ENCODE data around the gene MYBBP1A. TPM values are rescaled to one million over a fixed set of nuclear protein-coding genes. Genes with fewer than 3 reads are reported as not detected.

MYBBP1A gene
- total RNA-seq, 6 experiments from 2014 or later = 16.3 to 32.0 (median 23.7) TPM

DNA sequence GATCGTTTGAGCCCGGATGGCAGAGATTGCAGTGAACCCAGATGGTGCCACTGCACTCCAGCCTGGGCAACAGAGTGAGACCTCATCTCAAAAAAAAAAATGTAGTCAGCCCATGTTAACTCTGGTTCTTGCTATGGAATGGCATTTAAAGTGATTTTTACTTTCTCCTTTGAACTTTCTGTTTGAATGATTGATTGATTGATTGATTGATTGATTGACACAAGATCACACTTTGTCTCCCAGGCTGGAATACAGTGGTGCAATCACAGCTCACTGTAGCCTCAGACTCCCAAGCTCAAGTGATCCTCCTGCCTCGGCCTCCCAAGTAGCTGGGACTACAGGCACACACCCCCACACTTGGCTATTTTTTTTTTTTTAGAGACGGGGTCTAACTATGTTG is 46.1 kb upstream of the MYBBP1A start:
- H3K27me3 ChIP-seq = no peaks in the 10 kb centered on the region
- WGBS (ENCODE audit: insufficient coverage, low coverage, low lambda C conversion rate, missing lambda C conversion rate) = 80% methylated on average over 2 of the region's 4 CpGs
- no peak overlapping the region for H3K4me3 ChIP-seq
- TF ChIP-seq, protein P1, sequence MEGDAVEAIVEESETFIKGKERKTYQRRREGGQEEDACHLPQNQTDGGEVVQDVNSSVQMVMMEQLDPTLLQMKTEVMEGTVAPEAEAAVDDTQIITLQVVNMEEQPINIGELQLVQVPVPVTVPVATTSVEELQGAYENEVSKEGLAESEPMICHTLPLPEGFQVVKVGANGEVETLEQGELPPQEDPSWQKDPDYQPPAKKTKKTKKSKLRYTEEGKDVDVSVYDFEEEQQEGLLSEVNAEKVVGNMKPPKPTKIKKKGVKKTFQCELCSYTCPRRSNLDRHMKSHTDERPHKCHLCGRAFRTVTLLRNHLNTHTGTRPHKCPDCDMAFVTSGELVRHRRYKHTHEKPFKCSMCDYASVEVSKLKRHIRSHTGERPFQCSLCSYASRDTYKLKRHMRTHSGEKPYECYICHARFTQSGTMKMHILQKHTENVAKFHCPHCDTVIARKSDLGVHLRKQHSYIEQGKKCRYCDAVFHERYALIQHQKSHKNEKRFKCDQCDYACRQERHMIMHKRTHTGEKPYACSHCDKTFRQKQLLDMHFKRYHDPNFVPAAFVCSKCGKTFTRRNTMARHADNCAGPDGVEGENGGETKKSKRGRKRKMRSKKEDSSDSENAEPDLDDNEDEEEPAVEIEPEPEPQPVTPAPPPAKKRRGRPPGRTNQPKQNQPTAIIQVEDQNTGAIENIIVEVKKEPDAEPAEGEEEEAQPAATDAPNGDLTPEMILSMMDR (IDR thresholded peaks at IDR 0.05) = no peak
- no peak for TF ChIP-seq POLR2A (IDR thresholded peaks at IDR 0.05)
- H3K27ac ChIP-seq = no peak overlapping the region
- no peak for ATAC-seq
- H3K9me3 ChIP-seq = no peaks in the 10 kb centered on the region
- no peaks in the 10 kb centered on the region for H3K4me1 ChIP-seq
- intact Hi-C loops (cut with DNase I) = no loop called here
- no peaks in the 10 kb centered on the region for H3K36me3 ChIP-seq
- DNase-seq = no peak

DNA sequence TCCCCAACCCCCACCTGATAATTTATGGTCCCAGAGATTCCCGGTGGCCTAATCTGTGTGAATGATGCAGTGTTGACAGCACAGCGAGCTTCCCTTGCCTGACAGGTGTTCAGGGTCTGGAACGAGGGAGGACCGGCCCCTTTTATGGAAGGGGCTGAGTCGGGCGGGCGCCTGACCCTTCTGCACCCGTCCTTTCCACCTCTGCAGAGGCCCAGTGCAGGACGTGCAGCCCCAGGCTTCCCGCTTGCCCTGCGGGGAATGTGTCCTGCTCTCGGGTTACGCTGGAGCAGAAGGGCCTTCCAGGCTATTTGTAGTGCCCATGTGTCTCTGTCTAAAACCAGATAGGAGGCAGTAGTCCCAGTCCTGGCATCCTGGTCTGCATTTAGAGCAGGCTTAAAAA is 45.4 kb upstream of the MYBBP1A start:
- intact Hi-C loops (cut with DNase I) = no loop called here
- WGBS (ENCODE audit: insufficient coverage, low coverage, low lambda C conversion rate, missing lambda C conversion rate) = no CpG with 5 or more reads among the region's 13 CpGs
- Histone ChIP-seq H3K4me1 (no peaks in the 10 kb centered on the region), H3K36me3 (no peaks in the 10 kb centered on the region), H3K27me3 (no peaks in the 10 kb centered on the region), H3K9me3 (no peaks in the 10 kb centered on the region), H3K4me3 (no peak overlapping the region), H3K27ac (no peak overlapping the region)
- DNase-seq (no peak), ATAC-seq (no peak)
- TF ChIP-seq POLR2A (IDR thresholded peaks at IDR 0.05) = no peak
- TF ChIP-seq, protein P1 (IDR thresholded peaks at IDR 0.05) = no peak

DNA sequence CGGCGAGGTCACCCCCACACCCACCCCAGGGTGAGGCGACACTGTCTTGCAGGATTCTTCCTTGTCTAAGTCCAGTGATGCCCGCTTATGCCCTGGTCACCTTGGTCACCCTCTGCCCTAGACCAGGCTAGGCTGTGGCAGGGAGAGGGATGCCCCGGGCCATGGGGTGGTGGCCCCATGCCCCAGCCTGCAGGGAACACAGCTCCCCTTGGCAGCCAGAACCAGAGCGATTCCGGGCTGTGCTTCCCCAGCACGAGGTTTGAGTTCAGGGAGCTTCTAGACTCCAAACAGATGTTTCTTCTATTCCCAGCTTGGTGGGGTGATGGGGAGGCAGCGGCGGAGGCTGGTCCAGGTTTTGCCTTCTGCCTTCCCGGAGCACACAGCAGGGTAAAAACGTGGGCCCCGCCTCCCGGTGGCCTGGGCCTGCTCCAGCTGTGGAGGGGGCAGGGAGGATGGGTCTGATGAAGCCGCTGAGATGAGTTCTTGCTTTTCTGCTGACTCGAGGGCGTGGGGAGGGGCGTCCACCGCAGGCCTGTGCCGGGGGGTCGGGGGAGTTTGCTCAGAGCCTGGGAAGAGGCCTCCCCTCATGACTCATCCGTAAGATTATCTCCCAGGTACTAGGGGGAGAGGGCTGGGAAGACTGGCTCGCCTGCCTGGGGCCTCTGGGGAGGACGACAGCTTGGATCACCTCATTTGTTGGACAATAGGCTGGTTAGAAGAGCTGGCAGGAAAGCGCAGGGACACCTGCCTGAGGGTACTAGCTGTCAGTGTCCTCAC is 44.5 kb upstream of the MYBBP1A start:
- TF ChIP-seq, protein P1 (IDR thresholded peaks at IDR 0.05) = no peak
- TF ChIP-seq POLR2A (IDR thresholded peaks at IDR 0.05) = no peak
- ATAC-seq (peak in 1 of 4 donors; percentile 12), DNase-seq (no peak)
- intact Hi-C loops (cut with DNase I) = no loop called here
- Histone ChIP-seq H3K27ac (no peak overlapping the region), H3K36me3 (no peaks in the 10 kb centered on the region), H3K4me1 (no peaks in the 10 kb centered on the region), H3K27me3 (no peaks in the 10 kb centered on the region), H3K9me3 (no peaks in the 10 kb centered on the region), H3K4me3 (no peak overlapping the region)
- WGBS (ENCODE audit: insufficient coverage, low coverage, low lambda C conversion rate, missing lambda C conversion rate) = 24% methylated on average over 10 of the region's 25 CpGs

DNA sequence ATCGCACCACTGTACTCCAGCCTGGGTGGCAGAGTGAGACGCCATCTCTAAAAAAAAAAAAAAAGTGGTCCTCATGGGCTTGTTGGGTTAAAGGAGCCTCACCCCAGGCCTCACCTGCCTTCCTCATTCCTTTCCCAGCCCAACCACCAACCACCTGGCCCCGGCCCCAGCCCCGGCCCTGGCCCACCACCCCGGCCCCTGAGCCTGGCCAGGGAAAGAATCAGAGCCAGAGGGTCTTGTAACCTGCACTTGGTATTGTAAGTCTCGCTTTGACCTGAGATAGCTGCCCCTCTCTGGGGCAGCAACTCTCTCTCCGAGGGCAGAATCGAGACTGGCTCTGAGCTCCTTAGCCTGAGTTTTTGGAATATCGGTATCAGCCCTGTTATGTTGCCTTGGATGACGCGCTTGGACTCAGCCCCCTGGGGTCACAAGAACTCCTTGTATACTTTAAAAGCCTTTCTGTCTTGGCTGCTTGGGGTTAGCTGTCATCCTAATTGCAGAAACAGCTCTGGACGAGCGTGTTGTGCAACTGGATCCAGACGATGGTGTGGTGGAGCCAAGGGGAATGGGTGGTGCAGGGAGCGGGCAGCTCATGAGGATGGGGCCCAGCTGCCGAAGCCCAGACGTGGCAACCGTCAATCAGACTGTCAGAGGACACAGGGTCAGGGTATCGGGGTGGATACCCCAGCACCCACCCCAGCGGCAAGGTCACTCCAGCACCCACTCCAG is 43.8 kb upstream of the MYBBP1A start:
- peak in 1 of 4 donors; percentile 33 for ATAC-seq
- 57% methylated on average over 4 of the region's 20 CpGs for WGBS (ENCODE audit: insufficient coverage, low coverage, low lambda C conversion rate, missing lambda C conversion rate)
- DNase-seq = no peak
- H3K36me3 ChIP-seq = no peaks in the 10 kb centered on the region
- H3K27ac ChIP-seq = no peak overlapping the region
- intact Hi-C loops (cut with DNase I) = no loop called here
- no peaks in the 10 kb centered on the region for H3K4me1 ChIP-seq
- no peaks in the 10 kb centered on the region for H3K9me3 ChIP-seq
- TF ChIP-seq, protein P1 (IDR thresholded peaks at IDR 0.05) = no peak
- TF ChIP-seq POLR2A (IDR thresholded peaks at IDR 0.05) = no peak
- no peak overlapping the region for H3K4me3 ChIP-seq
- no peaks in the 10 kb centered on the region for H3K27me3 ChIP-seq
